ENCODE results near the gene NCKAP5.

The NCKAP5 gene

DNA sequence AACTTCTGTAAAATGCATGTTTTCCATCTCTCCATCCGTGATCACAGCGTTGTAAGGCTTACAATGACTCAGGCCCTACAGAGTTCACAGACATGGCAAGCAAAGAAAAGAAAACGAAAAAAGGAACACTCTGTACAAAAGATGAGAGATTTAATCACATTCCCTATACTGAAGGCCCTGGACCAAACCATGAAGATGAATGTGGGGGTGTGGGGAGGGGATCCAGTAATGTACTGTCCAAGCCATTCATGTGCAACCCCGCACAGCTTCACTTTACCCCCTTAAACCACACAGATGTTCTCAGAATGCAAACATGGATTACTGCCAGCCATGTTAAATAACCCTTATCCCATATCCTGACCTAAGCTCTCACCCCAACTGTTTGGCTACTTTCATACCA lies 391.1 kb downstream of the NCKAP5 start:
- no peak for DNase-seq

GRCh38 chr2:133175926-133176325 lies 392.3 kb downstream of the NCKAP5 start:
- DNase-seq = no peak

- no peak for DNase-seq
Measured at GRCh38 chr2:133173224-133173623, 395.0 kb downstream of the NCKAP5 start.

GRCh38 chr2:133171393-133172004 lies 396.8 kb downstream of the NCKAP5 start:
- no peak for DNase-seq

DNA sequence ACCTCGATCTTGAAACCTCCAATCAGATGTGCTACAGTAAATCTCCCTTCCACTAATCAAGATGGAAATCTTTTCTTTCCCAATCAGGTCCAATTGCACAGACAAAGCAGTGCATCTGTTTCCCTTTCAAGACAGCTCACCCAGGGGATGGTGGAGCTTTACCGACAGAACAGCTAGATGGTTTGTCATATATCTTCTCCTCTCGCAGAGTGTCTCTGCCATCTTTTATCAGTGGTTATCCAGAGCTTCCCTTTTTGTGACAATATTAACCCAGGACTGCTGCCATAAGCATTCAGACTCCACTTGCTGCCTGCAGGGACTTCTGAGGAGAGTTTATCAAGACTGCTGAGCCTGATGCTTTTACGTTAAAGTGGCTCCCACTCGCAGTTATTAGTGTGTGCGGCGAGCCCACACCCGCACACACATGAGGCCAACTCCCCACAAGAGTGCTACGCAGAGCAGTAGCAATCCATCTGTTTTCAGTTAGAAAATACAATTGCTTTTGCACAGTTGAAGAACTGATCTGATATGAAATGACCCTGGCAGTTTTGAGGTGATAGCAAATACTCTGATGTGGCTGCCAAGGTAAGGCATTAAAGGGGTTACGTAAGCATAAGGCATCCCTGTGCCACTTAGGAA lies 398.9 kb downstream of the NCKAP5 start:
- DNase-seq = no peak

DNA sequence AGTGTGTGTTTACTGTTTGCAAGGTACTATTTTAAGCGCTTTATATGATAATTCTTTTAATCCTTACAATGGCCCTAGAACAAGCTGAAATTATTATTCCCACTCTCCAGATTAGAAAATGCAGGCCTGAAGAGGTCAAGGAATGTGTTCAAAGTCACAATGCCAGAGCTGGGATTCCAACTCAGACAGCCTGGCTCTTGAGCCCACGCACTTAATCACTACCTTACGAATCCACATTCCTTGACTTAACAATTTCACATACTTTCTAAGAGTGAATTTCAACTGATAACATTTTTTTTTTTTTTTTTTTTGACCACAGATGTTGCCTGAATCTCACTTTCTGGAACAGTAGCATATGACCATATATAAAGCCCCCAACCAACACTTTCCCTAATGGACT lies 400.3 kb downstream of the NCKAP5 start:
- DNase-seq = no peak

DNA sequence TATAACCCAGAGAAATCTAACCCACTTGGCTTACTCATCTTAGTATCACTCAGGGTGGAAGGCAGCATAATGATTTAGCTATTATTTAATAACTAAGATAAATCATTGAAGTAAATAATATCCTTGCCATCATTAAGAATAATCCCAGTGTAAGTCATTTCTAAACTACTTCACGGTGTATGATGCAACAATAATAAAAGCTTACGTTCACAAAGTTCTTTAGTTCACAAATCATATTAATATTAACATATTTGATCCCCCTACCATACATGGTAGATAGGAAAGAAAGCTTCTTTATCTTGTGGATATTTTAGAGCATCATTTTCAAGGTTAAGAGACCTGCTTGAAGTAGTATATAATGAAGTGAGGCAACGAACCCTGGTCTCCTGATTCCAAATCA lies 401.0 kb downstream of the NCKAP5 start:
- no peak for DNase-seq

DNA sequence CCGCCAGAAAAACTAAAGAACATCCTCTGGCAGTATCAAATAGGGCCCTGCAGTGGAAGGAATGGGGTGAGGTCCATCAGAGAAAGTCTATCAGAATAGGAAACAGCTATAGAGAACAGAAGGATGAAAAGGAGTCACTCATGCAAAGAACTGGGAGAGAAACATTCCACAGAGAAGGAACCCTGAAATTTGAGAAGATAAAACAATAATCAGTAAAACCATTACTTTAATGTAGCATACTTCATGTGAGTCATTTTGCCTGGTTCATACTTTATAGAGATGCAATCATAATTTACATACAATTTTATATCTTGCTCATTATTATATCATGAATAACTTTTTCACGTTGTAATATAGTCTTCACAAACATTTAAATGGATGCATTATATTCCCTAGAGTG lies 402.2 kb downstream of the NCKAP5 start:
- no peak for DNase-seq

DNA sequence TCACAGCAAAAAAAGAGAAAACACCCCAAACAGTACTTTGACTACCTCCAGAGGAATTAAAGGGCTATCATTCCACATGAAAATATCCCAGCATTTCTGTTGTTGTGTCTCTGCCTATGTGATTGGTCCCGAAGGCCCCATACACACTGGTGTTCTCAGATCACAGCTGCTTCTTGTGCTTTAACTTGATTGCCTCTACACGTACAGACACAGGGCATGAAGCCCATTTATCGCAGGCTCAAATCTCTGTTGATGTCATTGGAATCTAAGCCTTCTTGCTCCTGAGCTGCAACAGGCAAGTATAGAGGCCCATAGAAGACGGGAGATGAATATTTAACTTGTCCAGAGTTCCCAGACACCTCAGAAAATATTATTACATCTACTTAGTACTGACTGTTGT lies 405.2 kb downstream of the NCKAP5 start:
- no peak for DNase-seq

DNA sequence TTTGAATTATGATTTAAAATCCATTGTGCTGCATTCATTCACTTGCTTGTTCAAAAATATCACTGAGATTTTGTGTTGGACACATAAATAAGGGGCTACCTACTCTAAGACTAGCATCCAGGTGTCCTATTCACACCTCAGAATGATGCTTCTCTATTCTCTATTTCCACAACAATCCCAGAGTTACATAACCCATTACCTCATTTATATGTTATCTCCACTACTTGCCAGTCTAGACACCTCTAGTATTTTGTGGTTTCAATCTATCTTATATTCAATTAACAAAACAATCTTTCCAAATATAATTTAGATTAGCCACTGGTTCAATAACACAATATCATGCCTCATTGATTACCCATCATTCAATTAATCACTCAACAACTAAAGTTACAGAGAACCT lies 409.8 kb downstream of the NCKAP5 start:
- no peak for DNase-seq

- DNase-seq = no peak
Measured at GRCh38 chr2:133158024-133158423, 410.2 kb downstream of the NCKAP5 start.

GRCh38 chr2:133157141-133157540 lies 411.1 kb downstream of the NCKAP5 start:
- DNase-seq = no peak

DNA sequence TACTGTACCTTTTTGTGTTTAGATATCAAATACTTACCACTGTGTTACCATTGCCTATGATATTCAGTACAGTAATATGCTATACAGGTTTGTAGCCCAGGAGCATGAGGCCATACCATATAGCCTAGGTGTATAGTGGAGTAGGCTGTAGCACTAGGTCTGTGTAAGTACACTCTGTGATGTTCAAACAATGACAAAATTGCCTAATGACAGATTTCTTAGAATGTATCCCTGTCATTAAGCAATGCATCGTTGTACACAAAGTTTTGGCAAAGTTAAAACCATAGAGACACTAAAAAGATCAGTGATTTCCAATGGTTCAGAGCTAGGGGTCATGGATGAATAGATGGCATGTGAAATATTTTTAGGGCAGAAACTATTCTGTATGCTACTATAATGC lies 415.5 kb downstream of the NCKAP5 start:
- no peak for DNase-seq

GRCh38 chr2:133148187-133148586 lies 420.1 kb downstream of the NCKAP5 start:
- no peak for DNase-seq

DNA sequence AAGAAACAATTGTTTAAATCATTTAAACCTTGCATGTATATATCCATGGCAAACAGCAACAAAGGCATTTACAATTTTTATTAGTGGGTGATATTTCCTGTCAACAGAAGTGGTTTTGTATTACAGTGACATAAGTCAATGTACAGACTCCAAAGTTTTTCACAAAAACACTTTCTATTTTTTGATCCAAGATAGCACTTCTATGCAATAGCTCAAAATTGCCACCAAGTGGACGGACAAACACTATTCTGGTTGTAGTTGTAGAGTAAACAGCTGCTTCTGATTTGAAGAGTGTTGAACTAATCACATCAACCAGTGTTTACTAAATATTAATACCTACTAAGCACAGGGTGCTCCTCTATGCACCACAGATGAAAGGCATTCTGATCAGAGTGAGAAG lies 421.4 kb downstream of the NCKAP5 start:
- DNase-seq = no peak

DNA sequence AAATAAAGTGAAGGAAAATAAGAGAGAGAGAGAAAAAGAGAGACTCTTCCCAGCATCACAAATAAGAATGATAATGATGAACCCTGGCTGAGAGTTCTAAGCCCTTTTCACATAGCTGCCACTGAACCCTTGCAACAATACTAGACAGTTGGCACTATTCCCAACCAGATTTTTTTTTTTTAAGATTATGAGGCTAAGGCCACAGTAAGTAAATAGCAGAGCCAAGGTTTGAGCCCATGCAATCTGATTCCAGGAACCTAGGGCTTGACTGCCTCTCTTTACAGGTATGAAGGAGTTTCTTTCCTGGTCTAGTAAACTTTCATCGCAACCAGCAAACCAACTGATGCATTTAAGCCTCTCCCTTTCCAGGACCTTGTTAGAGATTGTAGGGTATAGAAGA lies 424.6 kb downstream of the NCKAP5 start:
- DNase-seq = no peak

- no peak for DNase-seq
Measured at GRCh38 chr2:133142087-133142486, 426.2 kb downstream of the NCKAP5 start.

DNA sequence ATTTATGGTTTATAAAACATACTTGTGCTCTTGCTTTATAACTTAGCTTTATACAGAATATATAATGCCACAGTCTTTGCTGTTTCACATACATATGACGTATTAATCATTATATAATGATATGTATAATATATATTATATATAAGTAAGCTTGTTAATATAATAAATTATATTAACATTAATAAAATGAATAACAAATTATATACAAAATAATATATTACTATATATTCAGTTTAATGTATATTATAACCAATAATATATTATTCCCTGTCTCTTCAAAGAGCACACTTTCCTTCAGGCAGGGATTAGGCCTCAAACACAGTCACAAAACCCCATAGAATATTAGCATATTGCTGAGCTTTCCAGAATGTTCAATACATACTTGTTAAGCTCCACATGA lies 427.6 kb downstream of the NCKAP5 start:
- no peak for DNase-seq

GRCh38 chr2:133139847-133140533 lies 428.3 kb downstream of the NCKAP5 start:
- no peak for DNase-seq

DNA sequence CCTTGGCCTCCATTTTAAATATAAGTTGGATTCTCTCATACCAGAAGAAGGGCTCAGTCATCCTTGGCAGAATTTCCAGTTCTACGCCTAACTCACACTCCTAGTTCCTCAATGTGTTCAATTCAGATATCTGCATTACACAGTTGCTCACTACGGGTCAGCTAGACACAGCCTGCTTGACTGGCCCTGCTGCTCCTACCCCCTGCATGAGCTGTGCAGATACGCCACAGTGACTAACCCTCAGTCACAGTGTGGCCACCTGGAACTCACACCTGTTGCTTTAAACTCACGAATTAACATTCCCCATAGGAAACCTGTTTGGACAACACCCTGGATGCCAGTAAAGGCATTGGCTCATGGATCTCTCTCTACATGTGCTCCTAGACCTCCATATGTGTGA lies 429.6 kb downstream of the NCKAP5 start:
- DNase-seq = no peak

DNA sequence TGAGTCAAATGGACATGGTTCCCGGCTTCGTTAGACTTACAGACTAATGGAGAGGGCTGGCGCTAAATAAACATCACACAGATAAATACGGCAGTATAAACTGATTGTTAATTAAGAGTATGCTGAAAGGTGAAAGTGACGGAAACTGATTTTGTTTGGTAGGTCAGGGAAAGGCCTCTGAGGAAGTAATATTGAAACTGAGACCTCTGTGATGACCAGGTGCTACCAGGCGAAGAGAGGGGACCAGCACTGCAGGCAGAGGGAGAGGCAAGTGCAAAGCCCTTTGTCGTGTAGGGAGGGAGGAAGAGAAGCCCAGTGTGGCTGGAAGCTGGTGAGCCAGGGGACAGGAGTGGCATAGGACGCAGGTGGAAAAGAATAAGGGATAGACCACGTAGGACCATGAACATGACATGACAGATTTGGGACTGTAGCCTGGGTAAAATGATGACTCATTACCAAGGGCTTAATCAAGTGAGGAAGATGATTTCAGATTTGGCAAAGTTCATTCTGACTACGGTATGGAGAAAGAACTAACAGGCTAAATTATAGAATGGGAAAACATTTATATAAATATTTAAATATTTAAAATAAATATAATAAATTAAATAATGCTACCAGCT lies 433.1 kb downstream of the NCKAP5 start:
- DNase-seq = no peak

- DNase-seq = no peak
Measured at GRCh38 chr2:133130548-133131246, 437.6 kb downstream of the NCKAP5 start.

- DNase-seq = no peak
Measured at GRCh38 chr2:133124446-133124845, 443.8 kb downstream of the NCKAP5 start.

Measured in CD4-positive, alpha-beta T cell treated with Interferon gamma for 1 hour (primary cell).